PFSK-1 (cell line): ENCODE results near the gene KIAA0232.

ENCODE experiments used
- FOXP2 ChIP-seq: optimal IDR thresholded peaks from 2 replicates; pipeline ENCODE3; 2011; ENCODE audit warnings: borderline replicate concordance, control low read depth, inconsistent platforms; ENCODE audit not compliant: insufficient read depth; ENCODE audit errors: extremely low read length, extremely low read depth
- POLR2AphosphoS5 ChIP-seq: IDR thresholded peaks from 2 replicates; pipeline ENCODE4 v1.6.1; 2012; ENCODE audit warnings: low read depth, mild to moderate bottlenecking, control low read depth, low read length, moderate library complexity
- SIN3A ChIP-seq: IDR thresholded peaks from 2 replicates; pipeline ENCODE4 v1.6.1; 2012; ENCODE audit warnings: mild to moderate bottlenecking, low read length, moderate library complexity, borderline replicate concordance; ENCODE audit not compliant: insufficient read depth
- TAF1 ChIP-seq: IDR thresholded peaks from 2 replicates; pipeline ENCODE4 v1.6.1; 2012; ENCODE audit warnings: low read length, control low read depth, borderline replicate concordance; ENCODE audit not compliant: insufficient read depth
- TF ChIP-seq, protein P1 (sequence below), 2 experiments: IDR thresholded peaks; 2 replicates each; pipeline versions ENCODE4 v1.6.1 to v1.8.0; 2011 to 2012; ENCODE audit warnings: low read depth in 2 of 2, low read length in 2 of 2, control low read depth in 1 of 2, inconsistent platforms in 1 of 2, mild to moderate bottlenecking in 1 of 2, moderate library complexity in 1 of 2; ENCODE audit not compliant: insufficient read depth in 1 of 2

The KIAA0232 gene

GRCh38 chr4:6929812-6930464 lies 147.4 kb downstream of the KIAA0232 start:
- TF ChIP-seq TAF1 (no peak), POLR2AphosphoS5 (no peak), FOXP2 (no peak), SIN3A (no peak)
- TF ChIP-seq, protein P1, sequence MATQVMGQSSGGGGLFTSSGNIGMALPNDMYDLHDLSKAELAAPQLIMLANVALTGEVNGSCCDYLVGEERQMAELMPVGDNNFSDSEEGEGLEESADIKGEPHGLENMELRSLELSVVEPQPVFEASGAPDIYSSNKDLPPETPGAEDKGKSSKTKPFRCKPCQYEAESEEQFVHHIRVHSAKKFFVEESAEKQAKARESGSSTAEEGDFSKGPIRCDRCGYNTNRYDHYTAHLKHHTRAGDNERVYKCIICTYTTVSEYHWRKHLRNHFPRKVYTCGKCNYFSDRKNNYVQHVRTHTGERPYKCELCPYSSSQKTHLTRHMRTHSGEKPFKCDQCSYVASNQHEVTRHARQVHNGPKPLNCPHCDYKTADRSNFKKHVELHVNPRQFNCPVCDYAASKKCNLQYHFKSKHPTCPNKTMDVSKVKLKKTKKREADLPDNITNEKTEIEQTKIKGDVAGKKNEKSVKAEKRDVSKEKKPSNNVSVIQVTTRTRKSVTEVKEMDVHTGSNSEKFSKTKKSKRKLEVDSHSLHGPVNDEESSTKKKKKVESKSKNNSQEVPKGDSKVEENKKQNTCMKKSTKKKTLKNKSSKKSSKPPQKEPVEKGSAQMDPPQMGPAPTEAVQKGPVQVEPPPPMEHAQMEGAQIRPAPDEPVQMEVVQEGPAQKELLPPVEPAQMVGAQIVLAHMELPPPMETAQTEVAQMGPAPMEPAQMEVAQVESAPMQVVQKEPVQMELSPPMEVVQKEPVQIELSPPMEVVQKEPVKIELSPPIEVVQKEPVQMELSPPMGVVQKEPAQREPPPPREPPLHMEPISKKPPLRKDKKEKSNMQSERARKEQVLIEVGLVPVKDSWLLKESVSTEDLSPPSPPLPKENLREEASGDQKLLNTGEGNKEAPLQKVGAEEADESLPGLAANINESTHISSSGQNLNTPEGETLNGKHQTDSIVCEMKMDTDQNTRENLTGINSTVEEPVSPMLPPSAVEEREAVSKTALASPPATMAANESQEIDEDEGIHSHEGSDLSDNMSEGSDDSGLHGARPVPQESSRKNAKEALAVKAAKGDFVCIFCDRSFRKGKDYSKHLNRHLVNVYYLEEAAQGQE (IDR thresholded peaks at IDR 0.05; ENCODE audit: insufficient read depth in 1 of 2, low read depth in 2 of 2, low read length in 2 of 2), result no peak

DNA sequence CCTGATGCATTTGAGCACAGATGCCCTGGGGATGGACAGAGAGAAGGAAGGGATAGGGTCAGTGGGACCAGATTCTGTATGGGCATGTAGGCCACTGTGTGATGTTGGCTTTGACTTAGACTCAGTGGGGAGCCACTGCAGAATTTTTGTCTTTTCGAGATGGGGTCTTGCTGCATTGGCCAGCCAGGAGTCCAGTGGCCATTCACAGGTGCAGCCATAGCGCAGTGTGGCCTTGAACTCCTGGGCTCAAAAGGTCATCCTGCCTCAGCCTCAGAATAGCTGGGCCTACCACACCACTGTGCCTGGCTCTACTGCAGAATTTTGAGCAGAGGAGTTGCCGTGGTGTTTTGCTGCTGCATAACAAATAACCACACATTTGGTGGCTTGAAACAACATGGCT lies 149.9 kb downstream of the KIAA0232 start:
- TF ChIP-seq POLR2AphosphoS5 (no peak), FOXP2 (no peak), TAF1 (no peak), SIN3A (no peak)
- TF ChIP-seq, protein P1 (IDR thresholded peaks at IDR 0.05; ENCODE audit: insufficient read depth in 1 of 2, low read depth in 2 of 2, low read length in 2 of 2), result no peak

DNA sequence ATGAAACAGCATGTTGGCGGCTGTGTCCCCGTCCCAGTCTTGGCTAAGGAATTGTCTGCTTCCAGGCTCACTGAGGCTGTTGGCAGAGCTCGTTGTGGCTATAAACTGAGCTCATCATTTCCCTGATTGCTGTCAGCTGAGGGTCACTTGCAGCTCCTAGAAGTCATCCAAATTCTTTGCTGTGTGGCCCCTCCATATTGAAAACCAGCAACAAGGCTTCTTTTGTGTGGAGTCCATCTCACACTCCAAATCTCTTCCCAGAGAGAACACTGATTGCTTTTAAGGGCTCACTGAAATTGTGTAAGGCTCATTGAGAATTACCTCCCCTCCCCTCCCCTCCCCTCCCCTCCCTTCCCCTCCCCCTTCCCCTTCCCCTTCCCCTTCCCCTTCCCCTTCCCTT lies 150.4 kb downstream of the KIAA0232 start:
- TF ChIP-seq FOXP2, result no peak
